Hematopoietic multipotent progenitor cell treated with erythropoietin and hydrocortisone succinate and interleukin-3 and kit ligand, for 8 days (in vitro differentiated cells): Measurements from ENCODE around the gene LYL1.

Source experiments
- DNase-seq: peaks from one replicate; pipeline ENCODE4 v3.0.0-alpha.2; 2015

The LYL1 gene

DNA sequence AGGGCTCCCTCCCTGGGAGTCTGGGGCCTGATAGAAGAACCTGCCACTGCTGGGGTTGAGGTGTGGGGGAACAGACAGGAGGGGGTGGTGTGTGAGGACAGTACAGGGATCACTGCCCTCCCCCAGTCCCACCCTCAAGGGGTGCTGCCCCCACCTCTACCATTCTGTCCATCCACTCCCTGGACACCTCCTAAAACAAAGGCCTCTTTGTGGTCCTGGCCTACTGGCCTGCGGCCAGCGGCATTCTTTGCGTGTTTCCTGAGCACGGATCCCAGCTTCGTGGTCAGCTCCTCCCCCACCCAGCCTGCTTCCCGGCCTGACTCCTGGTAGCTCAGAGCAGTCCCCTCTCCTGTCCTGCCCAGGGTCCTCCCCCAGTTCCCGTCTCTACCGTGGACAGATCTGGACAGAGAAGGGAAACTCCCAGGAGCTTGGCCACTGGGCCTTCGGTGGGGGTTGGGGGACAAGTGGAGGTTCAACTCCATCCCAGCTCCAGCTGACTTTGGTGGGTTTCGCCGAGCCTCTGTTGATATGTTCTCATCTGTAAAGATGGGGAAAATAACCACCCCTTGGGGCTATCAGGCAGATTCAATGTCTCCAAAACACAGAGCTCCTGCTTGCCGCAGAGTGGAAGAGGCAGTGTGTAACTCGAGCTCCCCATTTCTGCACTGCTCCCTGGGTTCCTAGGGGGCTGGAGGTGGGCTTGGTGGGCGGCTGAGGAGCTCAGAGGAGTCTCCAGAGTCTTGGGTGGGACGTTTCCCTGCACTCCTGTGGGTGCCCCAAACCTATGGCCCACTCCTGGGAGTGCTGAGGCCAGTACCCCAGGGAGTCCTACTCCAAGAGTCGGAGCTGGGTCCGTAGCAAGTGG is 48.7 kb downstream of the LYL1 start:
- DNase-seq = no peak

DNA sequence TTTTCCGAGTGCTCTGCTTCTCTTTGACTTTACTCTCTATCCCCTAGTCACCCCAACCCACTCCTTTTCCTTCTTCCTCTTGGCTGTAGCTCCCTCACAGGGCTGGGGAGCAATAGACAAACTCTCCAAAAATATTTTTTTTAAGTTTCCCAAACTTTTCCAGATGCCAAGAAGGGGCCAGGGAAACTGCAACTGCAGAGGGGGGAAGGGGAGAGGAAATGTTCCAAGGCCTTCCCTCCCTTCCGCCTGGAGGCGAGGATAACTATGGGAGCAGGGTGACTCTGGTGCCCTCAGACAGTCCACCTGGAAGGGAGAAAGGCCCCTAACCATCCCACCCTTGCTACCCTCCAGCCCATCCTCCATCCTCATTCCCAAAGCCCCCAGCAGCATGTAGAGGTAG is 49.4 kb downstream of the LYL1 start:
- DNase-seq = no peak

DNA sequence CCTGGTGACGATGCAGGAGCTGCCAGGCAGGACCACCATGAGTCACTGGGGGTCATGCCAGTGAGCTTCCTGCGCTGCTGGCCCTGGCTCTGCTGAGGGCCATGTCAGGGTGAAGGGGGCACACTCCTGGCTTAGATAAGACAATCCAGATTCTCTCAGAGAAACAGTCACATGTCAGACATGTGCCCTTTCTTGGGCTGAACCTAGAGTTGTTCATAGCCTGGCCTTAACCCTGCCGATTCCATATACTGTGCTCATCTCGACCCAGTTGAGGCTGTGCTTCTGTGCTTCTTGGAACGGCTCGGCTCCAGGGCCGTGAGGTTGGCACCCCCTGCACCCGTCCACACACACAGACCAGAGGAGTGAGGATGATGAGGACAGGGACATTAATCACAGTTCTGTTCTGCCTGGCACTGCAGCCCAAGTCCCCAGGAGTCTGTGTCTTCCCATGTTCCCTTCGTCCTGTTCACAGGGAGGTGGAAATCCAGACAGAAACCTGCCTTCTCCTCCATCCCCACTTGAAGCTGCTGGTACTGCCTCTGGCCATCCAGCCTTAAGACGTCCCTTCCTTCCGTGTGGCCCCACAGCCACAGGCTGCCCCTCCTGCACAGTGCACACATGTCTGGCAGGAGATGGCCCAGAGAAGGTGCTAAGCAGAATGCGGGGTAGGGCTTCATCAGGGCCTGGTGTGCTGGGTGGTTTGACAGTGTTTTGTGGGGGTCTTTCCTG is 50.0 kb downstream of the LYL1 start:
- DNase-seq = no peak

DNA sequence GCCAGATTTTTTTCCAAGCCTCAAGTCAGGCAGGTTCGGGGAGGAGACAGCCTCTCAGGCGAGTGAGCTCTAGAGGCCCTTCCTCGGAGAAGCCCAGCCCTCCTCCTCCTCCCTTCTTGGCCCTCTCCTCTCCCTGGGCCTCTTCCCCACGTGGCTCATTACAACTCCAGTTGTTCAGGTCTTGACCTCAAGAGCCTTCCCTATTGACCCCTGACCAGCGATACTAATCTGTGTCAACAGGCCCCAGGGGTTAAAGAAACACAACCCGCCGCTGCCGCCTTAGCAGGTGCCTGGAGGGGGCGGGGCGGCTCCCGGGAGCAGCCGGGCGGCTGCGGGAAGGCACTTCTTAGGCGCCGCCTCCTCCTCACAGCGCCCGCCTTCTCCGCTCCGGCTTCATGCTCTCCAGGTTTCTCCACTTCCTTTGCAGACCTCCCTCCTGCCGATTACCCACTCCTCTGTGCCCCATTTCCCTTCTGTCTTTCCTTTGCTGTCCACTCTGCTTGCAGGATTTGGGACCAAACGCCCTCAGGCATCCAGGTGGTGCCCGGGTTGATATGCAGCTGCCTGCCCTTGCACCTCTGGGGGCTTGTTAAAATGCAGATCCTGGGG is 51.0 kb downstream of the LYL1 start:
- peak; percentile 59 for DNase-seq

DNA sequence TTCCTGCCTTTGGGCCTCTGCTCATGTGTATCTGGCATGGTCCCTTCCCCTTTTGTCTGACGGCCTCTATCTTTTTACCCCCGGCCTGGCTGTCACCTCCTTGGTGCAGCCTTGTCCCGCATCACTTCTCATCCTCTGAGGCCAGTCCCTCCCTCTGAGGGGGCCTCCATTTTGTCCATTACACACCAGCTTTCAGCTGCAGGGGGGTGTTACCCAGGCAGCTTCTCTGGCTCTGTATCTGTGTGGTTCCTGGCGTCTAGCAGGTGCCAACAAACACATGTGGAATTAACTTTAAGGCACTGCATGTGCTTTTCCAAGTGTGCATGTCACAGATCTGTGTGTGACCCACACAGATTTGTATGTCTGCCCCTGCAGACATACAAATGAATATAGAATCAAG is 52.4 kb downstream of the LYL1 start:
- DNase-seq = no peak
